ENCODE measurements around the gene MCRS1. TPM values are rescaled to one million over a fixed set of nuclear protein-coding genes. Genes with fewer than 3 reads are reported as not detected.

The MCRS1 gene
- total RNA-seq, 1 donor from 2014 or later, result 61.8 TPM

- Mint-ChIP-seq H3K36me3 (peaks cover 15% of the 10 kb centered on the region), H3K4me3 (no peak overlapping the region), H3K9me3 (no peaks in the 10 kb centered on the region), H3K4me1 (ENCODE audit: unreplicated experiment) (no peaks in the 10 kb centered on the region), H3K27ac (no peak overlapping the region), H3K27me3 (no peaks in the 10 kb centered on the region)
- no peak for TF ChIP-seq CTCF (conservative IDR thresholded peaks at IDR 0.05)
- DNase-seq (ENCODE audit: extremely low spot score, unreplicated experiment), result no peak
These were observed 21.0 kb upstream of the MCRS1 start for GRCh38 chr12:49588721-49589516.

- Mint-ChIP-seq H3K9me3 (no peaks in the 10 kb centered on the region), H3K4me1 (ENCODE audit: unreplicated experiment) (no peaks in the 10 kb centered on the region), H3K27me3 (no peaks in the 10 kb centered on the region), H3K36me3 (peaks cover 14% of the 10 kb centered on the region), H3K27ac (no peak overlapping the region), H3K4me3 (no peak overlapping the region)
- no peak for TF ChIP-seq CTCF (conservative IDR thresholded peaks at IDR 0.05)
- no peak for DNase-seq (ENCODE audit: extremely low spot score, unreplicated experiment)
These were observed 20.3 kb upstream of the MCRS1 start for GRCh38 chr12:49588281-49588680.

DNA sequence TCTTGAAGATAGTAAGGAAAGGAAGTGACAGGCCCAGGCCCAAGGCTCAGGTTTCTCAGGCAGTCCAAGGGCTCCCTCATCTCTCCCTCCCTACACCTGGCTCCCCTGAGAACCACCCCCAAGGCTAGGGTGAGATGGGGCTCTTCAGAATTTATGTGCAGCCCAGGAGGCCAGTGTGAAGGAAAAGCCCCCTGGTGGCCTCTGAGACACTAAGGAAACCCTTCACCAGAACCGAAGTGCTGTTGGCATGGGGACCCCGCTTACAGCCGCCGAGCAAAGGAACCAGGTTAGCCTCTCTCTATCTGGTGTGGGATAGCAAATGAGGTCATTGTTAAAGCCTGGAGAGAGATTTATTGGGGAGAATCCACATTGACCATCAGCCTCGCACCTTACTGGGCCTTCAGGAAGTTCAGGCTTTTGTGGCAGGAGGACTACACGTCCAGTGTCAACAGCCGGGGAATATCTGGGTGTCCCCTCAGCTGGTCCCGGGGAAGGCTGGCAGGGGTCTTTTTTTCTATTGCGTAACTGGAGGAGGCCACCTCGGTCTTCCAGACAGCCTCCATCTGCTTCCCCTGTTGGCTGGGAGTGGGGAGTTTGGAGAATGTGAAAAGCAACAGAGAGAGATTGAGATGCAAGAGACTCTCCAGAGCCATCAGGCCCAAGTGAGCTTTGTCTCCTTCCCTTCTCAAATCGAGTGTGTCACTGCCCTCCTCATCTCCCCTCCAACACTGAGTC lies 19.4 kb upstream of the MCRS1 start:
- no peaks in the 10 kb centered on the region for H3K9me3 Mint-ChIP-seq
- no peak overlapping the region for H3K27ac Mint-ChIP-seq
- H3K36me3 Mint-ChIP-seq, result peaks cover 18% of the 10 kb centered on the region
- no peak for DNase-seq (ENCODE audit: extremely low spot score, unreplicated experiment)
- no peak for TF ChIP-seq CTCF (conservative IDR thresholded peaks at IDR 0.05)
- no peaks in the 10 kb centered on the region for H3K4me1 Mint-ChIP-seq (ENCODE audit: unreplicated experiment)
- no peaks in the 10 kb centered on the region for H3K27me3 Mint-ChIP-seq
- H3K4me3 Mint-ChIP-seq, result no peak overlapping the region

- no peak for TF ChIP-seq CTCF (conservative IDR thresholded peaks at IDR 0.05)
- H3K27me3 Mint-ChIP-seq, result no peaks in the 10 kb centered on the region
- DNase-seq (ENCODE audit: extremely low spot score, unreplicated experiment), result no peak
- H3K9me3 Mint-ChIP-seq, result no peaks in the 10 kb centered on the region
- H3K36me3 Mint-ChIP-seq, result peaks cover 18% of the 10 kb centered on the region
- H3K4me1 Mint-ChIP-seq (ENCODE audit: unreplicated experiment), result peaks cover 9% of the 10 kb centered on the region
- no peak overlapping the region for H3K4me3 Mint-ChIP-seq
- no peak overlapping the region for H3K27ac Mint-ChIP-seq
These were observed 17.8 kb upstream of the MCRS1 start for GRCh38 chr12:49585477-49586459.

GRCh38 chr12:49584591-49584990 lies 16.6 kb upstream of the MCRS1 start:
- Mint-ChIP-seq H3K4me3 (no peak overlapping the region), H3K36me3 (peaks cover 12% of the 10 kb centered on the region), H3K27me3 (no peaks in the 10 kb centered on the region), H3K4me1 (ENCODE audit: unreplicated experiment) (peaks cover 16% of the 10 kb centered on the region), H3K27ac (no peak overlapping the region), H3K9me3 (no peaks in the 10 kb centered on the region)
- no peak for TF ChIP-seq CTCF (conservative IDR thresholded peaks at IDR 0.05)
- no peak for DNase-seq (ENCODE audit: extremely low spot score, unreplicated experiment)
